A549 treated with RU486 at 1 μM for 4 hours (cell line): Measurements from ENCODE around the gene ZBED6. TPM values are rescaled to one million over a fixed set of nuclear protein-coding genes. Genes with fewer than 3 reads are reported as not detected.

ENCODE experiments used
- total RNA-seq: library from RNA; stranded (reverse); fragments of 200-300 nt; extraction: Qiagen RNA extraction; gene quantifications from 5 replicates; pipeline ENCODE4 v1.2.3, GENCODE V29; 2022; ENCODE audit warnings: low read depth

ZBED6 gene, protein sequence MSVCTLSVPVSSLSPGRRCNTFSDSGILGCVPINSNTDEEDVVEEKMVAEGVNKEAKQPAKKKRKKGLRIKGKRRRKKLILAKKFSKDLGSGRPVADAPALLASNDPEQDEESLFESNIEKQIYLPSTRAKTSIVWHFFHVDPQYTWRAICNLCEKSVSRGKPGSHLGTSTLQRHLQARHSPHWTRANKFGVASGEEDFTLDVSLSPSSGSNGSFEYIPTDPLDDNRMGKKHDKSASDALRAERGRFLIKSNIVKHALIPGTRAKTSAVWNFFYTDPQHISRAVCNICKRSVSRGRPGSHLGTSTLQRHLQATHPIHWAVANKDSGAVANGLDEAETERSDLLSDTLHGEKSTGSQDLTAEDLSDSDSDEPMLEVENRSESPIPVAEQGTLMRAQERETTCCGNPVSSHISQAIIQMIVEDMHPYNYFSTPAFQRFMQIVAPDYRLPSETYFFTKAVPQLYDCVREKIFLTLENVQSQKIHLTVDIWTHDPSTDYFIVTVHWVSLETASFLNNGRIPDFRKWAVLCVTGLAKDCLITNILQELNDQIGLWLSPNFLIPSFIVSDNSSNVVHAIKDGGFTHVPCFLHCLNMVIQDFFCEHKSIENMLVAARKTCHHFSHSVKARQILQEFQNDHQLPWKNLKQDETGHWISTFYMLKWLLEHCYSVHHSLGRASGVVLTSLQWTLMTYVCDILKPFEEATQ (N-terminal part only)
- total RNA-seq = 1.1 to 3.5 TPM (median 3.2 TPM) in 5 replicates

GRCh38 chr1:203795441-203796235 is at the start of gene ZBED6, which contains the start of gene ZC3H11A:
Gene ZBED6 (plus strand): TSS chr1:203795623. CDS start chr1:203797523, 1,900 bp downstream.
Gene ZC3H11A (plus strand): TSS chr1:203795623. CDS start chr1:203817071, 21,448 bp downstream.

GRCh38 chr1:203765029-203765837 is 30.2 kb upstream of the ZBED6 start, which contains the start of gene LAX1:
Gene LAX1 (plus strand): TSS chr1:203765183. CDS start chr1:203765566, 383 bp downstream.

Other genes starting within 250 kb of the ZBED6 start
- gene ATP2B4, start 168.8 kb upstream of the ZBED6 start, total RNA-seq = 10.1 to 17.9 TPM (median 17.0 TPM) in 5 replicates
- gene LAX1, start 30.4 kb upstream of the ZBED6 start, total RNA-seq = not detected in 5 replicates
- gene ZC3H11A, start within 50 bp of the ZBED6 start, total RNA-seq = 36.6 to 56.3 TPM (median 45.9 TPM) in 5 replicates
- gene SNRPE, start 66.0 kb downstream of the ZBED6 start, total RNA-seq = 99.9 to 256 TPM (median 228 TPM) in 5 replicates